AG09309 (cell line): ENCODE data around the gene PDLIM5.

Experiments used
- DNase-seq: peaks from one replicate; pipeline ENCODE4 v3.0.0-alpha.2; 2010; ENCODE audit warnings: low read depth
- H3K4me3 ChIP-seq: 2 replicates; pipeline ENCODE4 v1.5.1; 2011; ENCODE audit warnings: mild to moderate bottlenecking, low read depth, low read length, moderate library complexity; ENCODE audit not compliant: control insufficient read depth
- TF ChIP-seq, protein P1 (sequence below): IDR thresholded peaks from 2 replicates; pipeline ENCODE4 v1.5.1; 2011; ENCODE audit warnings: mild to moderate bottlenecking, low read depth, low read length, inconsistent platforms; ENCODE audit not compliant: insufficient read depth, control insufficient read depth; ENCODE audit errors: missing control alignments

The PDLIM5 gene

DNA sequence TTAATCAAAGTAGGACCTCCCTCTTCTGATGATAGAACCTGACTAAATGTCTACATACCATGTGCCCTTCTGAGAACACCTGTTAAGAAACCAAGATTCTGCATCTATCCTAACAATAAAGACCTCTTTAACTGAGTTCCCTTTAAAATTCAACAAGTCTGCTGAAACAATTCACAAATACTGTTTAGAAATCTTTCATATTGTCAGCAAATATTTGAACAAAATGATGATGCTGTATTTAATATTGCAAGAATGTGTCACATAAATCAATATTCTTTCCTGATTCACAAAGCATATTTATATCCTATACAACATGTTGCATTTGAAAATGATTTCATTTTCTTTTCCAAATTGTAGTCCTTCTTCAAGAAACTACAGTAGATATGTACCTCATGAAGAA is 246.4 kb downstream of the PDLIM5 start:
- no peak overlapping the region for H3K4me3 ChIP-seq
- TF ChIP-seq, protein P1, sequence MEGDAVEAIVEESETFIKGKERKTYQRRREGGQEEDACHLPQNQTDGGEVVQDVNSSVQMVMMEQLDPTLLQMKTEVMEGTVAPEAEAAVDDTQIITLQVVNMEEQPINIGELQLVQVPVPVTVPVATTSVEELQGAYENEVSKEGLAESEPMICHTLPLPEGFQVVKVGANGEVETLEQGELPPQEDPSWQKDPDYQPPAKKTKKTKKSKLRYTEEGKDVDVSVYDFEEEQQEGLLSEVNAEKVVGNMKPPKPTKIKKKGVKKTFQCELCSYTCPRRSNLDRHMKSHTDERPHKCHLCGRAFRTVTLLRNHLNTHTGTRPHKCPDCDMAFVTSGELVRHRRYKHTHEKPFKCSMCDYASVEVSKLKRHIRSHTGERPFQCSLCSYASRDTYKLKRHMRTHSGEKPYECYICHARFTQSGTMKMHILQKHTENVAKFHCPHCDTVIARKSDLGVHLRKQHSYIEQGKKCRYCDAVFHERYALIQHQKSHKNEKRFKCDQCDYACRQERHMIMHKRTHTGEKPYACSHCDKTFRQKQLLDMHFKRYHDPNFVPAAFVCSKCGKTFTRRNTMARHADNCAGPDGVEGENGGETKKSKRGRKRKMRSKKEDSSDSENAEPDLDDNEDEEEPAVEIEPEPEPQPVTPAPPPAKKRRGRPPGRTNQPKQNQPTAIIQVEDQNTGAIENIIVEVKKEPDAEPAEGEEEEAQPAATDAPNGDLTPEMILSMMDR = no peak
- DNase-seq = no peak

DNA sequence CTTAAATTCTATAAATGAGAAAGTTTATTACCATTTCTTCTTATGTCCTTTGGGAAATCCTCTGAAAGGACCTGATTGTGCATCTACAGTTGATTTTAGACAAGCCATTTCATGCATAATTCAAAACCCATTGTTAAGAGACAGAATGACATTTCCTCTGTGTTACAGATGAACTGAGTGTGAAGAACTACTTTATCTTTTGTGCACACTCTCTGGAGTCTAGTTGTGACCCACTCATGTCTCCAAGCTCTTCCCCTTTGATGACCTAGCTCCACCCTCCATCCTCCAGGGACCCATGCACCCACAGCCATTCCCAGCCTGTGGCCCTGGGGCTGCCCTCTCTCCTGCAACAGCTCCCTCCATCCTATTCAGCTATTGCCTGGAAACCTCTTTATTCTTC is 248.6 kb downstream of the PDLIM5 start:
- no peak for DNase-seq

DNA sequence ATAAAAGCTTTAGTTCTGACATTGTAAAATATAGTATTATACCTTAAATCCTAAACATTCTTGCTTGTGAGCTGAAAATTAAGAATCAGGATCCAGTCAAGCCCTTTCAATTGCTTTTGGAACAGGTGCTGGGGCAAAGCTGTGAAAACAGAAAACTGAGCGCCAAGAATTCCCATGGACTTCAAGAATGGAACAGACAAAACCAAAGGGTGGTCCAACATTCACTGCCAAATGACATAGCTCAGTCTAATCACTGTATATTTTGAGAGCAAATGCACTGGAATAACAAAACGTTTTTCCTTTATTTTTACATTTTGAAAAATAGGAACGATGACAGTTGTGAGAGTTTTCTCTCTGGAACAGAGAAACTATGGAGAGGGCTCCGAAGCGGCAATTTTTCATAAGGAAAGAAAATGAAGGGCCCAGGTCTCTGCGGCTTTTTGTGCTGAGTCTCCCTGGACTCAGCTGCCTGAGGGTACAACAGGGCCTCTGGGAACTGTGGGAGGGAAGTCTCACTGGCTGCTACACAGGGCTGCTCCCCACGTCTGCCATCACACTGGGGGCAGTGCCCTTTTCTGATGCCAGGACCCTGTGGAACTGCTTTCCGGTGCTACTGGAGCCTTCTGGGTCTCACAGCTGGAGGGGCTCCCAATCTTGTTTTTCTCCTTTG is 250.0 kb downstream of the PDLIM5 start:
- no peak overlapping the region for H3K4me3 ChIP-seq
- TF ChIP-seq, protein P1 = no peak
- DNase-seq = no peak

More for the DNA sequence above, 248.6 kb downstream of the PDLIM5 start:
- H3K4me3 ChIP-seq = no peak overlapping the region
- TF ChIP-seq, protein P1 = no peak

DNA sequence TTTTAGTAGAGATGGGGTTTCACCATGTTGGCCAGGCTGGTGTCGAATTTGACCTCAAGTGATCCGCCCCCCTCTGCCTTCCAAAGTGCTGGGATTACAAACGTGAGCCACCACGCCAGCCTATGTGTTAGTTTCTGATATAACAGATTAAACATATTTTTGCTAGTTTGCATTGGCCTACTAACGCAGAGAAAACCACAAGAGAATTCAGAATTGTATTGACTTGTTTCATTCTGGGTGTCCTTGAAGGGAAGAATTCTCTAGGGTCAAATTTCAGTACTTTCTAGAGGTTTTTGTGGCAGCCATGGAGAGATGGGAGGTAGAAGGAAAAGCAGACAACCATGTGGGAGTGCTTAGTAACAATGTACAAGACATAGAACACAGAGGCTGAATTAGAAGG is 259.9 kb downstream of the PDLIM5 start:
- no peak overlapping the region for H3K4me3 ChIP-seq
- TF ChIP-seq, protein P1 = no peak
- no peak for DNase-seq

DNA sequence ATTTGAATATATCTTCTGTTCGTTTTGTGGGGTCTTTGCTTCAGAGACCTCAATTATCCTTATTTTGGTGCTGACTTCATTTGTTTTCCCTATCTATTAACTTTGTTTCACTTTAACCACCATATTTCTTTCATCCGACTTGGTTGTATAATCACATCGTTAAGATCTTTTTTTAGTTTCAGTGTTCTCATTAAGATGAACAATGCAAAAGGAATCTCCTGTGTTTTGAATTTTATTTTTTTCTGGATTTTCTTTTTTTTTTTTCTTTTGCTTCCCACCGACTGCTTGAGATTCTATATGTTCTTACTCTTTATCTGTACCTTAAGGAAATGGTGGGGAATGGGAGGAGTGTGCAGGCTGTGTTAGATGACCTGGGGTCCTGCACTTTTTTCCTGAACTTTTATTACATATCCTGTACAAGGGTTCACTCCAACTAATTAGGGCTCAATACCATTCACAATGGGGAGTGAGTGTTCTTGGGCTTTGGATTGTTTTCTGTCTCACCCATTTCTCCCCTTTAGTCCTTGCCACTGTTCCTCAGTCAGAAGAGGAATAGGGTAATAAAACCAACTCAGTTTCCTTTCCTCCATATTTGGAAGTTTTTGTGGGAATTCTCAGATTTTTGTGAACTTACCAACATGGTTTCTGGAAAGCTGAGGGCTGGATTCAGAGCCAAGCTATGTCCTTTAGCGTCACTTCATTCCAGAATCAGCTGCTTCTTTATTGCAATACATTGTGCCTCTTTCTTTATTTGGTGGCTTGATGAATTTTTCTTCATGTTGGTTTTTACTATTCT is 262.8 kb downstream of the PDLIM5 start:
- peak; percentile 88 for DNase-seq
- H3K4me3 ChIP-seq = no peak overlapping the region
- TF ChIP-seq, protein P1 = no peak

DNA sequence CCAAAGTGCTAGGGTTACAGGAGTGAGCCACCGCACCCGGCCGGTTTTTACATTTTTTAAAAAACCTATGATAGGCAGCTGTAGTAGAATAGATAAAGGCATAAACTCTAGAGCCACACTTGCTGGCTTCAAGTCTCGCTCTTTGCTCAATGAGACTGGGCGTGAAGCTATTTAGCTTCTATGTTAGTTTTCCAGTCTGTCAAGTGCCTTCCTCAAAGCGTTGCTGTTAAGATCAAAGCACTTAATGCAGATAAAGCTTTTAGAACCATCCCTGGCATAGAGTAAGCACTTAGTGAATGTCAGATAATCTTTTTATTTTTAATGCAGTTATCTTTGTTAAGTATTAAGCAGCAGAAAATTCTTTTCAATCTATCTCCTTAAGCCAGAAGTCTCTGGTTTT is 264.0 kb downstream of the PDLIM5 start:
- TF ChIP-seq, protein P1 = no peak
- no peak overlapping the region for H3K4me3 ChIP-seq
- DNase-seq = no peak
